CD14-positive monocyte (primary cell): Measurements from ENCODE around the gene SCGB1D2. TPM values are rescaled to one million over a fixed set of nuclear protein-coding genes. Genes with fewer than 3 reads are reported as not detected.
"Not testable (repeated sequence)": the region's sequence is repeated elsewhere in the genome, so short reads cannot be mapped to it uniquely, and the experiment has no call there.

Experiments
- DNase-seq, 3 donors: peaks; one replicate each; pipeline ENCODE4 v3.0.0-alpha.2; 2011 to 2022
- H2AFZ ChIP-seq: 2 replicates; pipeline ENCODE4 v1.6.0; 2012; ENCODE audit warnings: mild to moderate bottlenecking, low read depth, low read length, inconsistent platforms; ENCODE audit not compliant: insufficient read depth, poor library complexity, severe bottlenecking
- H3K27ac ChIP-seq, 2 donors: 1 replicate in 1 of 2; 2 replicates in 1 of 2; pipeline ENCODE4 v1.5.1; 2012 to 2013; ENCODE audit warnings: low read length in 2 of 2, control low read depth in 1 of 2, inconsistent platforms in 1 of 2, low read depth in 1 of 2, mild to moderate bottlenecking in 1 of 2
- H3K27me3 ChIP-seq, 2 donors: one replicate each; pipeline versions ENCODE4 v1.6.0 to v1.6.1; 2011 to 2013; ENCODE audit warnings: low read length in 2 of 2; ENCODE audit not compliant: control insufficient read depth in 2 of 2, insufficient read depth in 2 of 2
- H3K36me3 ChIP-seq, 2 donors: replicated peaks in 1 of 2; 1 replicate in 1 of 2; 2 replicates in 1 of 2; pipeline versions ENCODE4 v1.5.1 to v1.6.1; 2012 to 2013; ENCODE audit warnings: low read length in 2 of 2, control low read depth in 1 of 2, inconsistent platforms in 1 of 2, mild to moderate bottlenecking in 1 of 2; ENCODE audit not compliant: insufficient read depth in 2 of 2, control insufficient read depth in 1 of 2
- H3K4me1 ChIP-seq, 2 donors: 1 replicate in 1 of 2; 2 replicates in 1 of 2; pipeline versions ENCODE4 v1.5.1 to v1.6.1; 2012 to 2013; ENCODE audit warnings: low read length in 2 of 2, control low read depth in 1 of 2, inconsistent platforms in 1 of 2, mild to moderate bottlenecking in 1 of 2, moderate library complexity in 1 of 2; ENCODE audit not compliant: insufficient read depth in 2 of 2, control insufficient read depth in 1 of 2
- H3K4me2 ChIP-seq: replicated peaks from 2 replicates; pipeline ENCODE3; 2012; ENCODE audit warnings: low read length, moderate library complexity, mild to moderate bottlenecking; ENCODE audit not compliant: poor library complexity, severe bottlenecking; ENCODE audit errors: extremely low read depth
- H3K4me3 ChIP-seq, 3 experiments: fragments of 200-600 bp in 1 of 3; sonication (generic) in 1 of 3; replicated peaks in 1 of 3; 1 replicate in 2 of 3; 2 replicates in 1 of 3; pipeline ENCODE4 v1.5.1; 2011 to 2013; ENCODE audit warnings: low read length in 3 of 3, mild to moderate bottlenecking in 3 of 3, control low read depth in 2 of 3, low read depth in 2 of 3, inconsistent platforms in 1 of 3, moderate library complexity in 1 of 3
- H3K79me2 ChIP-seq: 2 replicates; pipeline ENCODE4 v1.6.0; 2012; ENCODE audit warnings: mild to moderate bottlenecking, control low read depth, inconsistent platforms, low read length, moderate library complexity; ENCODE audit not compliant: insufficient read depth
- H3K9ac ChIP-seq: 2 replicates; pipeline ENCODE4 v1.6.0; 2017; ENCODE audit warnings: low read length, mild to moderate bottlenecking; ENCODE audit not compliant: insufficient read depth, poor library complexity, severe bottlenecking
- H3K9me3 ChIP-seq, 2 donors: replicated peaks in 1 of 2; 1 replicate in 1 of 2; 2 replicates in 1 of 2; pipeline versions ENCODE4 v1.5.1 to v1.6.1; 2012 to 2013; ENCODE audit warnings: low read length in 2 of 2, control low read depth in 1 of 2; ENCODE audit not compliant: control insufficient read depth in 1 of 2, insufficient read depth in 1 of 2
- H4K20me1 ChIP-seq: 2 replicates; pipeline ENCODE4 v1.6.0; 2012; ENCODE audit warnings: mild to moderate bottlenecking, low read length, control low read depth, moderate library complexity; ENCODE audit not compliant: insufficient read depth
- H3K27ac Mint-ChIP-seq, 7 donors: one replicate each; pipeline ENCODE4 v1.8.0; 2020; ENCODE audit warnings: mild to moderate bottlenecking in 7 of 7, mixed read lengths in 7 of 7, moderate library complexity in 6 of 7, inconsistent platforms in 2 of 7
- H3K27me3 Mint-ChIP-seq, 3 donors: one replicate each; pipeline ENCODE4 v1.8.0; 2021 to 2022; ENCODE audit warnings: low read depth in 3 of 3, mild to moderate bottlenecking in 3 of 3, mixed read lengths in 3 of 3, moderate library complexity in 3 of 3, inconsistent platforms in 1 of 3
- H3K36me3 Mint-ChIP-seq, 2 donors: one replicate each; pipeline ENCODE4 v1.8.0; 2020; ENCODE audit warnings: mixed read lengths in 2 of 2, inconsistent platforms in 1 of 2, mild to moderate bottlenecking in 1 of 2
- H3K4me1 Mint-ChIP-seq: one replicate; pipeline ENCODE4 v1.8.0; 2020; ENCODE audit warnings: mild to moderate bottlenecking, mixed read lengths
- H3K4me3 Mint-ChIP-seq, 2 donors: one replicate each; pipeline ENCODE4 v1.8.0; 2020; ENCODE audit warnings: mild to moderate bottlenecking in 2 of 2, mixed read lengths in 2 of 2, moderate library complexity in 1 of 2
- H3K9me3 Mint-ChIP-seq, 7 donors: one replicate each; pipeline ENCODE4 v1.8.0; 2020 to 2022; ENCODE audit warnings: mixed read lengths in 7 of 7, mild to moderate bottlenecking in 6 of 7, moderate library complexity in 6 of 7, inconsistent platforms in 2 of 7
- WGBS: methylation state at CpG from one replicate; pipeline ENCODE4 v1.1.5; 2013; ENCODE audit warnings: missing lambda C conversion rate; ENCODE audit not compliant: insufficient coverage; 5-methylcytosine and 5-hydroxymethylcytosine counted together
- intact Hi-C, 2 donors: fragments of 100-400 bp; cut with micrococcal nuclease; formaldehyde crosslinking; loops; one replicate each; pipeline versions ENCODE4 v1.15.0 to v1.15.1; 2023
- polyA plus RNA-seq, 3 donors: library from polyadenylated mRNA; depleted of rRNA in 1 of 3; unstranded in 2 of 3; stranded (reverse) in 1 of 3; fragments of 300-500 nt in 2 of 3; fragments of >200 nt in 1 of 3; fragmentation: Illumina TruSeq in 2 of 3; gene quantifications; 1 replicate in 2 of 3; 2 replicates in 1 of 3; pipeline ENCODE4 v1.2.3, GENCODE V29; 2012 to 2021
- TF ChIP-seq, protein P1 (sequence below): fragments of 200-600 bp; IDR thresholded peaks from one replicate; pipeline ENCODE4 v1.8.0; 2022; ENCODE audit warnings: antibody characterized with exemption, mild to moderate bottlenecking

The SCGB1D2 gene
- polyA plus RNA-seq, 3 donors, result not detected

GRCh38 chr11:62195945-62196344, 46.1 kb upstream of the SCGB1D2 start:
- Mint-ChIP-seq H3K4me1 (no peaks in the 10 kb centered on the region), H3K9me3 (peaks cover 0 to 1% (median 0%) of the 10 kb centered on the region in 7 donors), H3K27me3 (peaks cover 21 to 40% (median 26%) of the 10 kb centered on the region in 3 donors), H3K4me3 (no peak overlapping the region), H3K27ac (no peak overlapping the region), H3K36me3 (no peaks in the 10 kb centered on the region)
- TF ChIP-seq, protein P1, sequence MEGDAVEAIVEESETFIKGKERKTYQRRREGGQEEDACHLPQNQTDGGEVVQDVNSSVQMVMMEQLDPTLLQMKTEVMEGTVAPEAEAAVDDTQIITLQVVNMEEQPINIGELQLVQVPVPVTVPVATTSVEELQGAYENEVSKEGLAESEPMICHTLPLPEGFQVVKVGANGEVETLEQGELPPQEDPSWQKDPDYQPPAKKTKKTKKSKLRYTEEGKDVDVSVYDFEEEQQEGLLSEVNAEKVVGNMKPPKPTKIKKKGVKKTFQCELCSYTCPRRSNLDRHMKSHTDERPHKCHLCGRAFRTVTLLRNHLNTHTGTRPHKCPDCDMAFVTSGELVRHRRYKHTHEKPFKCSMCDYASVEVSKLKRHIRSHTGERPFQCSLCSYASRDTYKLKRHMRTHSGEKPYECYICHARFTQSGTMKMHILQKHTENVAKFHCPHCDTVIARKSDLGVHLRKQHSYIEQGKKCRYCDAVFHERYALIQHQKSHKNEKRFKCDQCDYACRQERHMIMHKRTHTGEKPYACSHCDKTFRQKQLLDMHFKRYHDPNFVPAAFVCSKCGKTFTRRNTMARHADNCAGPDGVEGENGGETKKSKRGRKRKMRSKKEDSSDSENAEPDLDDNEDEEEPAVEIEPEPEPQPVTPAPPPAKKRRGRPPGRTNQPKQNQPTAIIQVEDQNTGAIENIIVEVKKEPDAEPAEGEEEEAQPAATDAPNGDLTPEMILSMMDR, result no peak
- WGBS, result 51% methylated on average over 4 of the region's 7 CpGs
- intact Hi-C loops, result no loop called here
- no peak overlapping the region for H3K27ac ChIP-seq
- no peak for DNase-seq
- no peaks in the 10 kb centered on the region for H3K79me2 ChIP-seq
- no peaks in the 10 kb centered on the region for H3K36me3 ChIP-seq
- H3K4me3 ChIP-seq, result no peak overlapping the region
- no peaks in the 10 kb centered on the region for H3K4me1 ChIP-seq
- no peaks in the 10 kb centered on the region for H3K9me3 ChIP-seq
- H3K4me2 ChIP-seq, result no peak overlapping the region
- H3K27me3 ChIP-seq, result no peaks in the 10 kb centered on the region
- H2AFZ ChIP-seq, result no peak overlapping the region
- no peaks in the 10 kb centered on the region for H4K20me1 ChIP-seq
- H3K9ac ChIP-seq, result no peak overlapping the region

GRCh38 chr11:62197400-62197799, 44.6 kb upstream of the SCGB1D2 start:
- H3K4me3 Mint-ChIP-seq, H3K36me3 Mint-ChIP-seq, H3K9ac ChIP-seq, H3K79me2 ChIP-seq, H3K27me3 ChIP-seq, H3K4me1 ChIP-seq, H3K4me2 ChIP-seq, H4K20me1 ChIP-seq, H3K9me3 ChIP-seq, H2AFZ ChIP-seq, H3K27ac ChIP-seq, H3K4me1 Mint-ChIP-seq, H3K9me3 Mint-ChIP-seq, intact Hi-C loops, H3K27ac Mint-ChIP-seq, DNase-seq, H3K36me3 ChIP-seq, H3K4me3 ChIP-seq: not testable (repeated sequence)
- 100% methylated on average over 2 of the region's 2 CpGs for WGBS
- H3K27me3 Mint-ChIP-seq, result peaks cover 16 to 35% (median 23%) of the 10 kb centered on the region in 3 donors
